Measurements from ENCODE around the gene BBS12. TPM values are rescaled to one million over a fixed set of nuclear protein-coding genes. Genes with fewer than 3 reads are reported as not detected.
A peak's percentile ranks its signal among the peaks of the same experiment; 100 is the strongest.

The BBS12 gene
- total RNA-seq, 2 donors from 2014 or later = 4.7 to 8.9 TPM

DNA sequence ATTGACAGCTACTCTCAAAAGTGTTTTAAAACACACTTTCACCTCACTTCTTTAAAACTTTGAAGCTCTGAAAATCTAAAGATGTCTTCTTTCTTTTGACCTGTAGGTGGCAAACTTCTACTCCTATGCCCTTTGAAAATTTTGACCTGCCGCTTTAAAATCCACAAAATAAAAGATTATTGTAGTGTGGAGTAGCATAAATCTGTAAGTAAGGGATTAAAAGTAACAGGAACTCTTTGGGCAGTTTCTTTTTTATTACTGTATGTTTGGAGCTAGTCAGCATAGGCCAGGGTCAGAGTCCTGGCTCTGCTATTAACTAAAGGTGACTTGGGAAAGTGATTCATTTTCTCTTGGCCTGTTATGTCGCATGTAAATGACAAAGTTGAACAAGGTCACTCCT, 25.5 kb downstream of the BBS12 start:
- DNase-seq = no peak
- intact Hi-C loops (cut with DNase I) = loop anchor here (5.0 kb wide), 2 partner anchors 149 to 164 kb away; partner anchors contain the start of gene NUDT6 (in 1 of the 2)
- ATAC-seq = peak in 1 of 2 donors; percentile 19

DNA sequence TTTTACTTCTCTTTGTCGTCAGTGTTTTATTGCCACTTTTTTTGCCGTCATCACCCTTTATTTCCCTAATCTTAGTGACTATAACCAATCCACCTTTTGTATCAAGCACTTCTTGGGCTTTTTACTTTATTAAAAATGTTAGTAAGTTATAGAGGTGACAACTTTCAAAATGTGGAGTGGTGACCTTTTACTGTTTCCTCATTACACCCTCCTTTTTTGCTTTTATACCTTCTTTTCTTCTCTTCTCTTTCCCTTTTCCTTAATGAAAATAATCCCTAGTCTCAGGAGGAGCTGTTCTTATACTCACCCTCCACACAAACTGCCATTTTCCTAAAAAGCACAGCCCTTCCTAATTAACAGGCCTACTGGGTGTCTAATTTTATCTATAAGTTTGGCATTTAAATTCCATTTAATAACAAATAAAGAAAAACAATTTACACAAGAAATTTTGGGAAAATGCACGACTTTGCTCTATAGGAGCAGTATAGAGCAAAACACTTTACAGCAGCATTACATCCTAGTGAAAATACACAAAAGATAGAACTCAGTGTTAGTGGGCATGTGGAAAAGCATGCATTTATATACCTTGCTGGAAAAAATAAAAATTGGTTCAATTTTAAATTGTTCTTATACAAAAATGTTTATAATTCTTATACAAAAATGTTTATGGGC, 27.3 kb downstream of the BBS12 start:
- intact Hi-C loops (cut with DNase I) = loop anchor here (5.0 kb wide), 2 partner anchors 148 to 163 kb away; partner anchors contain the start of gene NUDT6 (in 1 of the 2)
- no peak for ATAC-seq
- no peak for DNase-seq

DNA sequence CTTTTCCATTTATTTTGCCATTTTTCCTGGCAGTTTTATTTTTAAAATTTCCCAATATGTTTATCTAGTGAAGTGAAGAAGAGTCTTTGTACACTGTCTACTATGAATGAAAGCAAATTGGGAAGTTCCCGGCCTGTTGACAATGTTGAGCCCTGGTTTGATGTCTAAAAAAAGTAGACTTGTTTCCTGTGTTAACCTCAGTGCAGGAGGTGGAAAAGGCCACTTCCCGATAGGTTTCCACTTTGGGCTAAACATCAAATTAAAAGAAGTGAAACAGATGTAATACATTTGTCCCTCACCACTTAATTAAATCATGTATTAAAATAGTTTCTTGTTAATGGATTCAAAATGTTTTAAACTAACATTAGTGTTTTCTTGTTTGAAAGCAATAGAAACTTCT, 30.0 kb downstream of the BBS12 start:
- no peak for ATAC-seq
- DNase-seq = no peak
- intact Hi-C loops (cut with DNase I) = no loop called here

DNA sequence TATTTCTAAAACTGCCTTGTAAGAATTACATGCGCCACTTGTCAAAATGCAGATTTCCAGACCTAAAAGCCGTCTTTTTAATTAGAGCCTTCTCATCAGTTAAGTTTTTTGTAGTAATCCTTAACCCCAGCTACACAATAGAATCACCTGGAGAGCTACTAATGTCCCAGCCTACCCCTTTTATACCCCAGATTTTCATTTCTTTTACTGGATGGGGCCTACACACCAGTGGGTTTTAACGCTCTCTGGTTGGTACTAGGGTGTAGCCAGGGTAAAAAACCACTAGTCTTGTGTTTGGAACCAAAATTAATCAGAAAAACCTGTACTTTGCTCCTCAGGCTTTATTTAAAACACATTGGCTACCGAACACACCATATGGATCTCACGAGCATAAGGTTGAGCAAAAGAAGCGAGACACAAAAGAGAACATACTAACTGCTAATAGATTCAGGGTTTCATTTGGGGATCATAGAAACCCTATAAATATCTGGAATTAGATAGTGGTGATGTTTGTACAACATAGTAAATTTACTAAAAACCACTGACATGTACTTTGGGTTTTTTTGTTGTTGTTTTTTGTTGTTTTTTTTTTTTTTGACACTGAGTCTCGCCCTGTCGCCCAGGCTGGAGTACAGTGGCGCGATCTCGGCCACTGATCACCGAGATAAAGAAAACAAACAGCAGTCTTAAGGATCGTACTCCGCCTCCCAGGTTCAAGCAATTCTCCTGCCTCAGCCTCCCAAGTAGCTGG, 30.6 kb downstream of the BBS12 start:
- intact Hi-C loops (cut with DNase I) = no loop called here
- ATAC-seq (no peak), DNase-seq (no peak)

DNA sequence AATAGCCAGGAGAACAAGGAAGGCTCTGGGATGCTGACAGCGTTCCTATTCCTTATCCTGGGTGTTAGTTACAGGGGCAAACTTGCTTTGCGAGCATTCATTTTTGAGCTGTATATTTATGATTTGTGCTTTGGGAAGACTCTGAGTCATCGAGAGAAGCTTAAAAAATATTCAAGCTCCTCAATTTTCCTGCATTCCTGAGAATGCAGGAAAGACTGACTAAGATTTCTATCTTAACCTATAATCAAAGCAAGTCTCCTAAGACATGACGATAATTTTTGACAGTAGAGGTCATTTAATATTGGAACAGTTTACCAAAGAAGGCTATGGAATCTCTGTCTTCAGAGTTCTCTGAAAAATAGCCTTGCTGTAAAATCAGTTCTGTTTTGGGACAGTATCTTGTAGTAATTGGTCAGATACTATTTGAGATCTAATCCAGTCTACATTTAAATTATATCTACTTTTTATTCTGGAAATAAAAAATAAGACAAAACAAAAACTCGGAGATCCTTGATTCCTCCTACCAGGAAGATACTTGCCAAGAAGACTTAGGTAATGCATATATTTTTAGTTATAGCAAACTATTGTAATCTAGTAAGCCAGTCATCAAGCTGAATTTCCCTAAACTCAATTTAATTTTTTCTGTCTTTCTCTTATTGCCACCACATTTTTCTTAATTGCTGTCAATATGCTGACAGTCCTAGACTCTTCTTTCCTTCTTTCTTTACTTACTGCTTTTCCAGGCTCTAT, 31.7 kb downstream of the BBS12 start:
- ATAC-seq (no peak), DNase-seq (no peak)
- intact Hi-C loops (cut with DNase I) = no loop called here

DNA sequence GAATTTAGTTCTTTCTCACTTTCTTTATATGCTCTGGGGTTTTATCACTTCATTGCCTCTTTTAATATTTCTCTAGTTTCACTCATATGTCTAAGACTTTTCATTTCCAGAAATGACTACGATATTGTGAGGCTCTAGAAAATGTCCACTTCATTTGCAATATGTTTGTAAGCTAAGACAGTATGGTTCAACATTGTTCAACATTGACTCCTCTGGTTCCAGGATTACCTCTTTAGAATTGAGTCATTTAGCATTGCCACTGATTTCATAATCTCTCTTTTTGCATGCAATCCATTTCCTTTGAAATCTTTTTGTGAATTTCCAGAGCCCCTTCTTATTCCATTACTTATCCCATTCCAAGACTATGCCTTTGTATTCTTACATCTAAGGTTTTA, 32.3 kb downstream of the BBS12 start:
- intact Hi-C loops (cut with DNase I) = no loop called here
- DNase-seq (no peak), ATAC-seq (peak in 1 of 2 donors; percentile 56)

DNA sequence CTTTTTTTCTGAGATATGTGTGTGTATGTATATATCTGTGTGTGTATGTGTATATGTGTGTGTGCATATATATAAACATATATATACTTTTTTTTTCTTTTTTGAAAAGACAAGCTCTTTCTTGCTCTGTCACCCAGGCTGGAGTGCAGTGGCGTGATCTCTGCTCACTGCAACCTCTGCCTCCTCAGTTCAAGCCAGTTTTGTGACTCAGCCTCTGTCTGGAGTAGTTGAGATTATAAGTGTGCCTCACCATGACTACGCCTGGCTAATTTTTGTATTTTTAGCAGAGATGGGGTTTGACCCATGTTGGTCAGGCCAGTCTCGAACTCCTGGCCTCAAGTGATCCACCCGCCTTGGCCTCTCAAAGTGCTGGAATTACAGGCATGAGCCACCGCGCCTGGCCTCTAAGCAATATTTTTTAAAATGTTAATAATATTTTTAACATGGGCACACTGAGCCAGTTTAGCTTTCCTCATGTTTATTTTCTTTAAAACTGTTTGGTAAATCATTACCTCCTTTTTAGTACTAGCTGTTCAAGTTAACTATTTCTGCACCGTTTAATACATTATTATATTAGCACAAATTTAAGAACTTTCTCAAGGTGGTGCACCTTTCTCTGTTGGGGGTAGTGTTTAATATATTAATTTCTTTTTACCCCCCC, 33.3 kb downstream of the BBS12 start:
- intact Hi-C loops (cut with DNase I) = no loop called here
- no peak for DNase-seq
- peak in 1 of 2 donors; percentile 47 for ATAC-seq

DNA sequence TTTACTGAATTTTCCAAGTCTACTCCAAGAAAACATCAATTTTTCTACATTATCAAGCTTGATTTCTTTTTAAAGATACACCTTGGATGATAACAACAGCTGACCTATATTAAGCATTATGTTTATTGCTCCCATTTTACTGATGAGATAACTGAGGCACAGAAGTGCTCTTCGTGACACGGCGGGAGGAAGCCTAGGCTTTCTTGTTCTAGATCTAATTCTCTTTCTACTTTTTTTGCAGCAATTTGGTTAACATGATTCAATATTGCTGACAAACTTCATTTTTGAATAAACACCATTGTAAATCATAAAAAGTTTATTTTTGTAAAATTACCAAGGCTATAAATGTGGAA, 33.8 kb downstream of the BBS12 start:
- no peak for ATAC-seq
- DNase-seq = no peak
- intact Hi-C loops (cut with DNase I) = no loop called here

DNA sequence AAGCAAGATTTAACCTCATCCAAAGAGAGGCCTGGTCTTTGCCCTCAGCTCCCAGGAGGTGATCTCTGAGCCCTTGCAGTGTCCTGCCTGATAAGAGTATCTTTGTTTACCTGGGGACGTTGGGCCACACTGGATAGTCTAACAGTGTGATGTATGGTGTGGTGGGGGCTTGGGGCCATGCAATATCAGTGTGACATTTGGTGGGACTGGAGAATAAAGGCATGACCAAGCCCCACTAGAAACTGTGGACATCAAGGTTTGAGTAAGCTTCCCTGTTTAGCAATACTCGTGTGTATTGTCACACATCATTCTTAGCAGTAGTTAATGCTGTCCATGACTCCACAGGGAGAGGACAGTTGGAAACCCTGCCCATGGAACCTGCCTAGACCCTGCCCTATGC, 34.4 kb downstream of the BBS12 start:
- ATAC-seq (no peak), DNase-seq (no peak)
- intact Hi-C loops (cut with DNase I) = no loop called here

DNA sequence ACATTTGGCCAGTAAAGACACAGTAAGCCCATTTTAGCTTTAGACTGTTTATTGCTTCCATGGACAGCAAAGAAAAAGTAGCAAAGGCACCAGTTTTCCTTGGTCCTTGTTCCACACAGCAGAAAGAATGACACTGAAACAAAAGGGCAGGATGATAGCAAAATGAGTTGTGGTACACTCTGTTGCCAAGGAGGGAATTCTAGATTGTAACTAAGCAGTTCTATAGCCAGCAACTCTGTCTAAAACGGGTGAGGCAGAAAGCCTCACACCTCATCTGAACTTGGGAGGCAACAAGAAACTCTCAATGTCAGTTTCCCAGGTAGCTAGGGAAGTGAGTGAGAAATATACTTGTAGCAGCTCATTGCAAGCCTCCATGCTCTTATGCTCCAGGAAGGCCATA, 39.2 kb downstream of the BBS12 start:
- intact Hi-C loops (cut with DNase I) = no loop called here
- DNase-seq = no peak
- ATAC-seq = no peak

DNA sequence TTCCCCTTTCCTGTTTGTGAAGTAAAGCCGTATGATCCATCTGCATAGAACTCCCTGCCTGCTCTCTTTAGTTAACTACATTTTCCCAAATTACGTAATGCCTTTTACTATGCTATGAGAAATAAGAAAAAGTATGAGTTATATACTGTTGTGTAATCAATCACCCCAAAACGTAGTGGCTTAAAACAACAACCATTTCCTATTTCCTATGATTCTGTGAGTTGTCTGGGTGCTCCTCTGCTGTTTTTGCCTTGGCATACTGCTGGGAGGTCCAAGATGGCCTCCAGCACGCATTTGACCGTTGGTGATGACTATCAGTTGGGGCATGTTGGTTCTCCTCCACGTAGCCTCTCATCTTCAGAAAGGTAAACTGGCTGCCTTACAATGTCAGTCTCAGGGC, 39.8 kb downstream of the BBS12 start:
- DNase-seq (no peak), ATAC-seq (no peak)
- intact Hi-C loops (cut with DNase I) = no loop called here

DNA sequence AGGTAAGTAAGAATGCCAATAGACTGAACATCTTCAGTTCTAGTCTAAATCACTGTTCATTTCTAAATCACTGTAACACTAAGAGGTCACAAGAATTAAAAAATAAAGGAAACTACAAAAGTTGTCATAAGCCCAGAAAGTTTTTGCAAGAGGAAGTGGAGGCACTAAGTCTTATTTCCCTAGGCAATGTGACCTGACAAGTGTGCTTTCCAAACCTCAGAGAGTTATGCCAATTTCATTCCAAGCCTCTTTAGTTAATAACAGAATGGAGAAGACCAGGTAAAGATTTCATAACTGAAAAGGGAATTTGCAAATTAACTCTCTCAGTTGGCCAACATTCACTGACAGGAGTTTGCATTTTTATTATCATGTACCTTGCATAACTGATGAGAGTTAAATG, 40.5 kb downstream of the BBS12 start:
- ATAC-seq = no peak
- DNase-seq = no peak
- intact Hi-C loops (cut with DNase I) = no loop called here

DNA sequence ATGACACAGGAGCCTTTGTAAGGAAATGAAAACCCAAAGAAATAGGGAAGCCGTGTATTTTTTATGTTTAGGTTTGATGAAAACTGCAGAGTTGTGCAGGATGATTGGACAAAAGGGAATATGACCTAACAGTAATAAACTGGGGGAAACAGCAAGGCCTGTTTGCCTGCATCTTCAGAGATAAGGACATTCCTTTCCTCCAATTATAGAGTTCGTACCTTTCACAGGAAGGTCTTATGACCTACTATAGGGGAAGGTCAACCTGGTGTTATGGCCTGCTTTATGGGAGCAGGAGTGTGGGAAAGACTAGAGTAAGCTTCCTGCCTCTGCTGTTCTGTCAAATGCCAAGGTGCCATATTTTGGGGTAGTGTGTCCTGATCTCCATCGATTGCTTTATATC, 42.5 kb downstream of the BBS12 start:
- intact Hi-C loops (cut with DNase I) = no loop called here
- ATAC-seq = no peak
- DNase-seq = no peak

DNA sequence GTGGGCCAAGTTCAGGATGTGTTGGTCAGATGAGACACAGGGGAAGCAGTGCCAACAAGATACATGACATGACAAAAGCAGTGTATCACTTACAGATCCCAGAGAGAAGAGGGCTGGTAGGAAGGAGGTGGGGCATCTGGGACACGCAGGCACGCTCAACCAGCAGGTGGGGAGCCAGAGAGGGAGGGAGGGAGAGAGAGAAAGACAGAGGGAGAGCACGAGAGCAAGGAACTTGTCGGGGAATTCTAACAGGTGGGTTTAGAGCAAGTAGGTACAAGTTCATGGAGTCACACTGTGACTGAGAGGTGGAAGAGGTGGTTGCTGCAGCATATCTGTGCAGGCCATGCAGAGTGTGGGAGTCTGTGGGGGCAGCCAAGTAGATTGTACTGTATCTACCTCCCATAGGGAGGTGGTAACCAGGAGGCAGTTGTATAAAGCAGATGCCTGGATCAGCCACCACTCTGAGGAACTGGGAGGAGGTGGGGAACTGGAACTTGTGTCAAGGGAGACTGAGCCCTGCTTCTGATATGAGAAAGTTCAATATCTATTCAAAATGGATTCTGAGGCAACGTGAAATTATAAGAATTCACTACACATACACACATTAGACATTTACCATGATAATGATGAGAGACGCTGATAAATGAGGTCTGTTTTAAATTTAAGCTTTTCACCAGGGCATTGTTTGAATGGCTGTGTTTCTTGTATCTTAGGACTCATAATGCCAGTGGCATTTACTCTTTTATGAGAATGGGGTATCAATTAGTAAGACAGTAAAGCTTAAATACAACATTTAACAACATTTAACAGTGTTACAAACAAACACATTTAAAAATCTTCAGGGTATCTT, 43.7 kb downstream of the BBS12 start:
- no peak for DNase-seq
- intact Hi-C loops (cut with DNase I) = no loop called here
- no peak for ATAC-seq

DNA sequence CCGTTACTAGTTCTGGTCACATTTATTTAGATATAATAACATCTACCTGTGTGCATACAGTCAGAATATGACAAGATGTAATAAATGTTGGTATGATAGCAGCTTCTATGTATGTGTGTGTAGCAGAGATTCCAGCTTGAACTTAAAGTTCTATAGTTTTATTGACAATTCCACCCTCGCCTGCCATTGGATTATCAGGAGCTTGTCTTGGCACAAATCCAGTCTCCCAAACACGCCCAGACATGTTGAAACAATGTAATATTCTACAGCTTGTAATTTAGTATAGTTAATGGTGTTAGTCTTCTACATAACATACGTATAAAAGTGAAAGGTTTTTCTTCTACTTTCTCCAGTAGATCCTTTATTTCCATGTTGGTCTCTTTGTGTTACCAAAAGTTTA, 44.4 kb downstream of the BBS12 start:
- ATAC-seq = no peak
- intact Hi-C loops (cut with DNase I) = no loop called here
- no peak for DNase-seq

DNA sequence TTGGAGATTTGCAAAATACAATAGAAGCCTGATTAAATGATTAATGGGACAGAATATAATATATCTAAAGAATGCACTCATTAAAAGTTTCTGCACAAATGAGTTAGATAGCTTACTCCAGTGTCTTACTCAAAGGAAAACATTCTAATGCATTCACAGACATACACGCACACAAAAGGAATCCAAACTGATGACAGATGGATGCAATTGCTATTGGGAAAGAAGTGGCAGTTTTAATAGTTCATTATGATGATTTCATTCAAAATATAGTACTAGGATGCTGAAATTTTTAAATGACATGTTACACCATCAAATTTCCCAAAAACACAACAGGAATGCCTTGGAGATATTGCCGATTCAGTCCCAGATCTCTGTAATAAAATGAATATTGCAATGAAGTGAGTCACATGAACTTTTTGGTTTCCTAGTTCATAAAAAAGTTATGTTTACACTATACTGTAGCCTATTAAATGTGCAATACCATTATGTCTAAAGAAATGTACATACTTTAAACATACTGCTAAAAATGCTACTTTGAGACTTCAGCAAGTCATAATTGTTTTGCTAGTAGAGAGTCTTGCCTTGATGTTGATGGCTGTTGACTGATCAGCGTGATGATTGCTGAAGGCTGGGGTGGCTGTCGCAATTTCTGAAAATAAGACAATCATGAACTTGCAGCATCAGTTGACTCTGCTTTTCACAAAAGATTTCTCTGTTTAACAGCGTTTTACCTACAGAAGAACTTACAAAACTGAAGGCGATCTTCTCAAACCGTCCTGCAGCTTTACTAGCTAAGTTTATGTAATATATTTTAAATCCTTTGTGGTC, 45.6 kb downstream of the BBS12 start:
- intact Hi-C loops (cut with DNase I) = no loop called here
- ATAC-seq = no peak
- DNase-seq = no peak

DNA sequence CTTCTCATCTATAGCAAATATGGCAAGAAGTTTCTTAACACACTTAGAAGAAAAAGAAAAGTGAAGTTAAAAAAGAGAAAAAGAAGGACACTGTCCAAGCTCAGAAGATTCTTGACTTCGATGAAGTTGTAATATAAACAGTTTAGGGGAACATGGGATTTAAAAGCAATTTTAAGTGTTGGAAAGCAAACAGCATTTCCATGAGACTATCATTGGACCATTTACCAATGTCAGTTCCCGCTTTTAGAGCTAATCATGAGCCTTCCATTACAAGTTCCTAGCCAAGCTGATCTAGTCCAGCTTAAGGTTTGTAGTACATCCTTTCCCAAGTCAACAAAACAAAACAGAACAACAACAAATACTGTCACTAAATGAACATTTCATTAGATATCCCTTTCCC, 49.0 kb downstream of the BBS12 start:
- intact Hi-C loops (cut with DNase I) = no loop called here
- DNase-seq (no peak), ATAC-seq (no peak)

Data from left cardiac atrium (tissue), 4 donors.